ENCODE data around the gene CCNF. TPM values are rescaled to one million over a fixed set of nuclear protein-coding genes. Genes with fewer than 3 reads are reported as not detected.

The CCNF gene
- total and polyA plus RNA-seq, 2 of the 8 experiments (the other 6 are each of a cell fraction or from before 2014, with no cell fraction given): 15.4 to 54.3 TPM

- H2BK20ac ChIP-seq (ENCODE audit: low read length): no peak overlapping the region
- H4K8ac ChIP-seq (ENCODE audit: extremely low read depth, insufficient read depth, low read length): no peak overlapping the region
- peaks cover 28% of the 10 kb centered on the region for H3K79me1 ChIP-seq (ENCODE audit: low read depth, low read length)
- no peak overlapping the region for H2BK120ac ChIP-seq (replicated peaks; ENCODE audit: low read depth, low read length)
- H3K56ac ChIP-seq (replicated peaks; ENCODE audit: insufficient read length, low read depth, low read length): no peak overlapping the region
- POLR2A ChIA-PET (ENCODE audit: partially characterized antibody): interaction anchor here (0.6 to 1.3 kb wide), 4 partner anchors 19 to 402 kb away, joined by 3 to 4 read pairs (median 3); no protein-coding TSS in a partner anchor
- H2BK5ac ChIP-seq (ENCODE audit: low read depth, low read length): no peak overlapping the region
- H3K79me2 ChIP-seq (ENCODE audit: control insufficient read depth in 1 of 2, insufficient read depth in 2 of 2, low read length in 2 of 2): peaks cover 0 to 4% of the 10 kb centered on the region in 2 experiments; a peak in 1 of 4 replicates
- H3K36me3 ChIP-seq (ENCODE audit: control insufficient read depth in 2 of 4, insufficient read depth in 4 of 4, low read length in 3 of 4): no peaks in the 10 kb centered on the region
- H2AFZ ChIP-seq (ENCODE audit: low read length): no peak overlapping the region
- H3K18ac ChIP-seq (ENCODE audit: extremely low read depth, low read length): no peak overlapping the region
- H3K9ac ChIP-seq (replicated peaks in 1 of 4; ENCODE audit: extremely low read depth in 1 of 4, low read depth in 3 of 4, low read length in 3 of 4): no peak overlapping the region
- H3K27ac ChIP-seq (ENCODE audit: low read depth, low read length): no peak overlapping the region
- H3K4me2 ChIP-seq (ENCODE audit: insufficient read depth in 1 of 2, low read depth in 2 of 2, low read length in 2 of 2): no peak overlapping the region
- H3K14ac ChIP-seq (ENCODE audit: insufficient read length): no peak overlapping the region
- peaks cover 7 to 10% of the 10 kb centered on the region in 2 experiments for H4K20me1 ChIP-seq (replicated peaks in 1 of 2; ENCODE audit: control insufficient read depth in 1 of 2, insufficient read depth in 2 of 2, low read length in 2 of 2)
- no peak overlapping the region for H2BK12ac ChIP-seq (ENCODE audit: low read depth, low read length)
- peaks cover under 1% of the 10 kb centered on the region; the same call in 1 of the 2 replicates for H3K23me2 ChIP-seq (ENCODE audit: low read depth, low read length)
- FAIRE-seq (no peak), DNase-seq (ENCODE audit: low read depth in 1 of 2, low spot score in 2 of 2) (no peak)
- no peak overlapping the region for H2BK15ac ChIP-seq (ENCODE audit: low read length)
- no peaks in the 10 kb centered on the region for H3K9me3 ChIP-seq (ENCODE audit: insufficient read depth in 2 of 2, low read depth in 1 of 2, low read length in 1 of 2)
- H2AK5ac ChIP-seq (ENCODE audit: low read depth, low read length): no peak overlapping the region
- peaks cover 0 to 3% (median 0%) of the 10 kb centered on the region in 4 experiments; a peak in 3 of 7 replicates for H3K4me1 ChIP-seq (replicated peaks in 1 of 4; ENCODE audit: control insufficient read depth in 3 of 4, insufficient read depth in 4 of 4, low read length in 3 of 4)
- no peak overlapping the region for H4K91ac ChIP-seq (replicated peaks; ENCODE audit: insufficient read length, low read length)
- H3K27me3 ChIP-seq (replicated peaks in 1 of 4; ENCODE audit: control insufficient read depth in 3 of 4, extremely low read depth in 1 of 4, insufficient read depth in 3 of 4, low read length in 3 of 4): peaks cover 0 to 8% (median 2%) of the 10 kb centered on the region in 4 experiments; a peak in 2 of 7 replicates
- no peak overlapping the region for H3K4ac ChIP-seq (replicated peaks; ENCODE audit: insufficient read length, low read depth, low read length)
- TF ChIP-seq RAD21 (IDR thresholded peaks at IDR 0.05 in 1 of 2, conservative IDR thresholded peaks at IDR 0.05 in 1 of 2; ENCODE audit: low read depth in 2 of 2, low read length in 2 of 2): no peak
- TF ChIP-seq TAF7 (optimal IDR thresholded peaks at IDR 0.05; ENCODE audit: borderline replicate concordance, low read depth, low read length): no peak
- TF ChIP-seq RBBP5 (IDR thresholded peaks at IDR 0.05; ENCODE audit: borderline replicate concordance, low read depth, low read length): no peak
- TF ChIP-seq GABPA (IDR thresholded peaks at IDR 0.05; ENCODE audit: borderline replicate concordance, insufficient read depth, low read length): no peak
- TF ChIP-seq SP4 (IDR thresholded peaks at IDR 0.05; ENCODE audit: low read length): no peak
- no peak for TF ChIP-seq TEAD4 (IDR thresholded peaks at IDR 0.05; ENCODE audit: low read depth, low read length)
- TF ChIP-seq KDM5A (IDR thresholded peaks at IDR 0.05; ENCODE audit: low read length): no peak
- no peak overlapping the region for H4K5ac ChIP-seq (ENCODE audit: insufficient read length, low read depth, low read length)
- H3K23ac ChIP-seq (ENCODE audit: insufficient read length): no peak overlapping the region
- CTCF ChIA-PET (ENCODE audit: partially characterized antibody): no interaction called here
- no peak overlapping the region for H3K4me3 ChIP-seq (ENCODE audit: extremely low read depth in 1 of 4, insufficient read depth in 2 of 4, low read depth in 3 of 4, low read length in 4 of 4)
- 86% methylated on average over 12 of the region's 12 CpGs; no CpG with 5 or more reads in 1 of the 2 experiments for WGBS, 2 experiments (ENCODE audit: extremely low coverage in 1 of 2, insufficient coverage in 1 of 2, insufficient read length in 1 of 2, insufficient replicate concordance in 2 of 2, low coverage in 1 of 2, low lambda C conversion rate in 2 of 2, missing lambda C conversion rate in 1 of 2)
These were observed 51.7 kb downstream of the CCNF start for GRCh38 chr16:2480948-2481347.
